ENCODE measurements around the gene SLC9A4. TPM values are rescaled to one million over a fixed set of nuclear protein-coding genes. Genes with fewer than 3 reads are reported as not detected.

SLC9A4 gene
- total and polyA plus RNA-seq, 4 donors, result 0.15 TPM; not detected in 3

DNA sequence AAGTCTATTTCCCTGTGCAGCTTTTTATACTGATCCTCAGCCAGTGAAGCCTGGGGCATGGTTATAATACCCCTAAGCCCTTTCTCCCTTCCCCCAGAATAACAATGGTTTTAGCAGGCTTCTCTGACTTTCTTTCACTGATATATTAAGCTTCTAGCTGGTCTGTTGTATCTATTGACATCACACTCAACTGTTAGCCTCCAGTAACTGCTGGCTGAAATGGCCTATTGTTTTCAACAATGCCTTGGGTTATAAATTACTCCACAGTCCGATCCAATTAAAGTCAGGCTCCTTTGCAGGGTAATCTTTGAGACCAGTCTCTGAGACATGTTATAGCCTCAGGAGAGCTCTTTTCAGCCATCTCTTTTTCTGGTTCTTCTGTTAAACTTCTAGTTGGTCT lies 2.9 kb upstream of the SLC9A4 start:
- no peak overlapping the region for H3K4me3 ChIP-seq (ENCODE audit: low read length in 2 of 2)
- H3K27me3 ChIP-seq (ENCODE audit: control insufficient read depth in 1 of 2, insufficient read depth in 2 of 2, low read length in 1 of 2), result no peaks in the 10 kb centered on the region
- H3K9me3 ChIP-seq (ENCODE audit: control insufficient read depth, low read length), result peaks cover 4% of the 10 kb centered on the region
- no peaks in the 10 kb centered on the region for H3K4me1 ChIP-seq (ENCODE audit: control insufficient read depth in 1 of 2, insufficient read depth in 2 of 2, low read length in 2 of 2)
- DNase-seq (no peak), ATAC-seq (ENCODE audit: low FRiP score) (no peak)
- H3K36me3 ChIP-seq (ENCODE audit: control insufficient read depth in 1 of 2, insufficient read depth in 2 of 2, low read length in 1 of 2), result no peaks in the 10 kb centered on the region
- 73 to 79% methylated on average over 1 of the region's 1 CpG for WGBS, 2 donors
- no peak overlapping the region for H3K27ac ChIP-seq (ENCODE audit: low read depth in 1 of 2, low read length in 2 of 2)
- intact Hi-C loops (cut with DNase I), result loop anchor here in 1 of 2 donors (5.0 kb wide), 1 partner anchor 147 kb away; the partner anchor contains the start of gene SLC9A2

DNA sequence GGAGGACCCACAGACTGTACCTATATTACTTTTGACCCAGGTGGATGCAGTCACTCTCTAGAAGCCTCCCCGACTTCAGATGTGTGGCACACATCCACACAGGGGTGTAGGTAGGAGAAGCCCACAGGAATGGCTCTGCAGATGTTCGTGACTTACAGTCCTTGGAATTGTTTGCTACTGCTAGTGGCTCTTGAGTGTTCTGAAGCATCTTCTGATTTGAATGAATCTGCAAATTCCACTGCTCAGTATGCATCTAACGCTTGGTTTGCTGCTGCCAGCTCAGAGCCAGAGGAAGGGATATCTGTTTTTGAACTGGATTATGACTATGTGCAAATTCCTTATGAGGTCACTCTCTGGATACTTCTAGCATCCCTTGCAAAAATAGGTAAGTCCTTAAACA lies 605 bp downstream of the SLC9A4 start:
- H3K4me3 ChIP-seq (ENCODE audit: low read length in 2 of 2), result no peak overlapping the region
- no peaks in the 10 kb centered on the region for H3K27me3 ChIP-seq (ENCODE audit: control insufficient read depth in 1 of 2, insufficient read depth in 2 of 2, low read length in 1 of 2)
- DNase-seq, result no peak
- H3K36me3 ChIP-seq (ENCODE audit: control insufficient read depth in 1 of 2, insufficient read depth in 2 of 2, low read length in 1 of 2), result no peaks in the 10 kb centered on the region
- peaks cover 2% of the 10 kb centered on the region for H3K9me3 ChIP-seq (ENCODE audit: control insufficient read depth, low read length)
- H3K27ac ChIP-seq (ENCODE audit: low read depth in 1 of 2, low read length in 2 of 2), result no peak overlapping the region
- H3K4me1 ChIP-seq (ENCODE audit: control insufficient read depth in 1 of 2, insufficient read depth in 2 of 2, low read length in 2 of 2), result no peaks in the 10 kb centered on the region
- no peak for ATAC-seq (ENCODE audit: low FRiP score)
- 80 to 82% methylated on average over 3 of the region's 3 CpGs for WGBS, 2 donors
- intact Hi-C loops (cut with DNase I), result loop anchor here (2.0 to 5.0 kb wide), 2 partner anchors 143 to 144 kb away; partner anchors contain the start of gene SLC9A2 (in 1 of the 2)

DNA sequence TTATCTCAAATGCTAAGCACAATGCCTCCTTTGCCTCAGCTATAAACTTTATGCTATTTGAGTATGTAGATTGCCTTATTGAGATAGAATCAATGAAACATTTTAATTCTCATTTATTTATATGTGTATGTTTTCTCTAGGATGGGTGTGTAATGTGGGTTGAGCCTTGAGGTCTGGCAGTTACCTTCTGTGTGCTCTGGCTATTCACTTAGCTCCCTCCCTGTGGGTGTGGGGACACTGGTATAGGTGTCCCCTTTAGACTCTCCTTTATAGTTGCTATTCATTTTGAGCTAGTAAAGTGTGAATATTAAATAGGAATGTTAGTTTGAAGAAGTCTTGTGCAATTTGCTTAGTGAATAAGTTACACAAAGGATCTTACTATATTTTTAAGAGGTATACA lies 1.8 kb downstream of the SLC9A4 start:
- ATAC-seq (ENCODE audit: low FRiP score) (no peak), DNase-seq (no peak)
- H3K27me3 ChIP-seq (ENCODE audit: control insufficient read depth in 1 of 2, insufficient read depth in 2 of 2, low read length in 1 of 2), result no peaks in the 10 kb centered on the region
- intact Hi-C loops (cut with DNase I), result loop anchor here in 1 of 2 donors (5.0 kb wide), 1 partner anchor 143 kb away; the partner anchor contains the start of gene SLC9A2
- no peak overlapping the region for H3K4me3 ChIP-seq (ENCODE audit: low read length in 2 of 2)
- no peak overlapping the region for H3K27ac ChIP-seq (ENCODE audit: low read depth in 1 of 2, low read length in 2 of 2)
- no peaks in the 10 kb centered on the region for H3K36me3 ChIP-seq (ENCODE audit: control insufficient read depth in 1 of 2, insufficient read depth in 2 of 2, low read length in 1 of 2)
- peaks cover 1% of the 10 kb centered on the region for H3K9me3 ChIP-seq (ENCODE audit: control insufficient read depth, low read length)
- no peaks in the 10 kb centered on the region for H3K4me1 ChIP-seq (ENCODE audit: control insufficient read depth in 1 of 2, insufficient read depth in 2 of 2, low read length in 2 of 2)

GRCh38 chr2:102478686-102479470 lies 5.9 kb downstream of the SLC9A4 start:
- intact Hi-C loops (cut with DNase I), result no loop called here
- 88 to 91% methylated on average over 36 of the region's 36 CpGs for WGBS, 2 donors

DNA sequence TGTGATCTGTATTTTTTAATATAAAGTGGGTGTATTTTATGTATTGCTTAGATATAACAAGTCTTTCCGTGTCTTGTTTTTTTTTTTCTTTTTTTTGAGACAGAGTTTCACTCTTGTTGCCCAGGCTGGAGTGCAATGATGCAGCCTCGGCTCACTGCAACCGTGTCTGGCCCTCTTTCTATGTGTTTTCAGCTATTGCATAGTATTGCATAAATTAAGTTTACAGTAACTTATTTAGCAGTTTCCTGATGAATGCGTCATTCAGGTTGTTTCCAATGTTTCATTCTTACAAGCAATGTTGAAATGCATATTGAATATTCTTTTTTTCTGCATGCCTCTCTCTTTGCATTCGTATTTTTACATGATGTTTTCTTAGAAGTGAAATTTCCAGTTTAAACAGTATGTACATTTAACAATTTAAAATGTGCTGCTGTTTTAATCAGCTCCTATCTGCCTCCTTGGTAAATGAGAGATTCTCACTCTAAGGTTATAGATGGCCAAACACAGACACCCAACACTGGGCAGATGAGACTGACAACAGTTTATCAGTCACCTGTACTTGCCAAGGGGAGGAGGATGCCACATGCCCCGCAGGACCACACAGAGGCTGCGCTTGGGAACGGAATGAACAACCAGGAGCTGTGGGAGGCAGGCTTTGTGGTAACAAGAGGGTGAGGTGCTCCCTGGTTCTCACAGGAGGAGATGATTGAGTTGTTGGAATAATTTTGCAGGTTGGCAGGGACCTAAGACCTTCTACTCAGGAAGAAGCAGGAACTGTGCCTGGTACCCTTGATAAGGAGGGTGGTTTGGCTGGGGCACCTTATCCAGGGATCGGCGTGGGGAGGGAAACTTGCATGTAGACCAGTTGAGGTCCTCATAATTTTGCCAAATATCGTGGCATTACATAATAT lies 7.5 kb downstream of the SLC9A4 start:
- Histone ChIP-seq H3K36me3 (ENCODE audit: control insufficient read depth in 1 of 2, insufficient read depth in 2 of 2, low read length in 1 of 2) (no peaks in the 10 kb centered on the region), H3K27me3 (ENCODE audit: control insufficient read depth in 1 of 2, insufficient read depth in 2 of 2, low read length in 1 of 2) (no peaks in the 10 kb centered on the region), H3K9me3 (ENCODE audit: control insufficient read depth, low read length) (no peaks in the 10 kb centered on the region), H3K4me3 (ENCODE audit: low read length in 2 of 2) (no peak overlapping the region), H3K4me1 (ENCODE audit: control insufficient read depth in 1 of 2, insufficient read depth in 2 of 2, low read length in 2 of 2) (no peaks in the 10 kb centered on the region), H3K27ac (ENCODE audit: low read depth in 1 of 2, low read length in 2 of 2) (no peak overlapping the region)
- intact Hi-C loops (cut with DNase I), result no loop called here
- ATAC-seq (ENCODE audit: low FRiP score), result no peak
- DNase-seq, result no peak
- 74 to 81% methylated on average over 11 of the region's 11 CpGs for WGBS, 2 donors

More at GRCh38 chr2:102478686-102479470, 5.9 kb downstream of the SLC9A4 start:
- ATAC-seq (ENCODE audit: low FRiP score) (no peak), DNase-seq (no peak)
- no peak overlapping the region for H3K4me3 ChIP-seq (ENCODE audit: low read length in 2 of 2)
- H3K27ac ChIP-seq (ENCODE audit: low read depth in 1 of 2, low read length in 2 of 2), result no peak overlapping the region
- H3K9me3 ChIP-seq (ENCODE audit: control insufficient read depth, low read length), result no peaks in the 10 kb centered on the region
- no peaks in the 10 kb centered on the region for H3K36me3 ChIP-seq (ENCODE audit: control insufficient read depth in 1 of 2, insufficient read depth in 2 of 2, low read length in 1 of 2)
- H3K4me1 ChIP-seq (ENCODE audit: control insufficient read depth in 1 of 2, insufficient read depth in 2 of 2, low read length in 2 of 2), result no peaks in the 10 kb centered on the region
- H3K27me3 ChIP-seq (ENCODE audit: control insufficient read depth in 1 of 2, insufficient read depth in 2 of 2, low read length in 1 of 2), result no peaks in the 10 kb centered on the region

DNA sequence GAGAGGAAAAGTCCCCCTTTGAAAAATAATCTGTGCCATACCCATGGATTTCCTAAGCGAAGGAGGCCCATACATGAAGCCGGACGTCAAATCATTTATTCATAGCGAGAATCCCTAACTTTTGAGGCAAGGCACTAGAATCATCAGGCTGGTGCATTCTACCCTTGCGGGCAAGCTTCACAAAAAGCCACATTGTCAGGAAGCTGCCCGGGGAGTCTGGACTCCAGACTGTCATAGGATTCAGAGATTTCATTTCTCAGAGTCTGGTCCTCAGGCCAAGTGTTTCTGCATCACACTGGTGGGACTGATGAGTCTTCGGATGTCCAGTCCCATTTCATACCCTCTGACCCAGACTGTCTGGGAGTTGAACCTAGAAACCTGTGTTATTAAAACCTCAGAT lies 8.9 kb downstream of the SLC9A4 start:
- no peaks in the 10 kb centered on the region for H3K27me3 ChIP-seq (ENCODE audit: control insufficient read depth in 1 of 2, insufficient read depth in 2 of 2, low read length in 1 of 2)
- WGBS, 2 donors, result 79 to 82% methylated on average over 7 of the region's 7 CpGs
- H3K36me3 ChIP-seq (ENCODE audit: control insufficient read depth in 1 of 2, insufficient read depth in 2 of 2, low read length in 1 of 2), result no peaks in the 10 kb centered on the region
- ATAC-seq (ENCODE audit: low FRiP score), result no peak
- intact Hi-C loops (cut with DNase I), result no loop called here
- no peaks in the 10 kb centered on the region for H3K4me1 ChIP-seq (ENCODE audit: control insufficient read depth in 1 of 2, insufficient read depth in 2 of 2, low read length in 2 of 2)
- no peak overlapping the region for H3K4me3 ChIP-seq (ENCODE audit: low read length in 2 of 2)
- no peak overlapping the region for H3K27ac ChIP-seq (ENCODE audit: low read depth in 1 of 2, low read length in 2 of 2)
- no peaks in the 10 kb centered on the region for H3K9me3 ChIP-seq (ENCODE audit: control insufficient read depth, low read length)
- DNase-seq, result no peak

GRCh38 chr2:102483086-102483485 lies 10.1 kb downstream of the SLC9A4 start:
- intact Hi-C loops (cut with DNase I), result no loop called here

GRCh38 chr2:102484310-102485061 lies 11.5 kb downstream of the SLC9A4 start:
- DNase-seq (no peak), ATAC-seq (ENCODE audit: low FRiP score) (no peak)
- Histone ChIP-seq H3K9me3 (ENCODE audit: control insufficient read depth, low read length) (no peaks in the 10 kb centered on the region), H3K27ac (ENCODE audit: low read depth in 1 of 2, low read length in 2 of 2) (no peak overlapping the region), H3K4me3 (ENCODE audit: low read length in 2 of 2) (no peak overlapping the region), H3K4me1 (ENCODE audit: control insufficient read depth in 1 of 2, insufficient read depth in 2 of 2, low read length in 2 of 2) (no peaks in the 10 kb centered on the region), H3K27me3 (ENCODE audit: control insufficient read depth in 1 of 2, insufficient read depth in 2 of 2, low read length in 1 of 2) (no peaks in the 10 kb centered on the region), H3K36me3 (ENCODE audit: control insufficient read depth in 1 of 2, insufficient read depth in 2 of 2, low read length in 1 of 2) (no peaks in the 10 kb centered on the region)
- 89 to 90% methylated on average over 6 of the region's 6 CpGs for WGBS, 2 donors
- intact Hi-C loops (cut with DNase I), result no loop called here

More at GRCh38 chr2:102483086-102483485, 10.1 kb downstream of the SLC9A4 start:
- DNase-seq (no peak), ATAC-seq (ENCODE audit: low FRiP score) (no peak)
- no peaks in the 10 kb centered on the region for H3K9me3 ChIP-seq (ENCODE audit: control insufficient read depth, low read length)
- 89 to 91% methylated on average over 6 of the region's 6 CpGs for WGBS, 2 donors
- no peaks in the 10 kb centered on the region for H3K27me3 ChIP-seq (ENCODE audit: control insufficient read depth in 1 of 2, insufficient read depth in 2 of 2, low read length in 1 of 2)
- no peaks in the 10 kb centered on the region for H3K4me1 ChIP-seq (ENCODE audit: control insufficient read depth in 1 of 2, insufficient read depth in 2 of 2, low read length in 2 of 2)
- H3K27ac ChIP-seq (ENCODE audit: low read depth in 1 of 2, low read length in 2 of 2), result no peak overlapping the region
- no peak overlapping the region for H3K4me3 ChIP-seq (ENCODE audit: low read length in 2 of 2)
- no peaks in the 10 kb centered on the region for H3K36me3 ChIP-seq (ENCODE audit: control insufficient read depth in 1 of 2, insufficient read depth in 2 of 2, low read length in 1 of 2)

Data from aorta (tissue), 5 donors.